HG03060 (cell line): Measurements from ENCODE around the gene ZNF438.
"Not testable (repeated sequence)": the region's sequence is repeated elsewhere in the genome, so short reads cannot be mapped to it uniquely, and the experiment has no call there.

Experiments
- ATAC-seq: cut with Tn5 transposase; IDR thresholded peaks from one replicate; pipeline ENCODE4 v1.9.1; 2021; ENCODE audit warnings: low read depth, moderate number of reproducible peaks; ENCODE audit not compliant: unreplicated experiment

The ZNF438 gene

GRCh38 chr10:31055573-31056251, 24.0 kb upstream of the ZNF438 start:
- ATAC-seq, result no peak

GRCh38 chr10:31051703-31052102, 20.0 kb upstream of the ZNF438 start:
- ATAC-seq, result no peak

- no peak for ATAC-seq
Observed at GRCh38 chr10:31042670-31043069, 11.0 kb upstream of the ZNF438 start.

- ATAC-seq, result no peak
Observed at GRCh38 chr10:31041011-31041410, 9.3 kb upstream of the ZNF438 start.

- not testable (repeated sequence) for ATAC-seq
Observed at GRCh38 chr10:31039006-31039405, 7.3 kb upstream of the ZNF438 start.

GRCh38 chr10:31037749-31038148, 6.1 kb upstream of the ZNF438 start:
- no peak for ATAC-seq

GRCh38 chr10:31036209-31036608, 4.5 kb upstream of the ZNF438 start:
- no peak for ATAC-seq

GRCh38 chr10:31035266-31035798, 3.7 kb upstream of the ZNF438 start:
- no peak for ATAC-seq

- ATAC-seq, result no peak
Observed at GRCh38 chr10:31034098-31034909, 2.6 kb upstream of the ZNF438 start.

- ATAC-seq, result no peak
Observed at GRCh38 chr10:31033147-31033546, 1.5 kb upstream of the ZNF438 start.

- ATAC-seq, result peak; percentile 43
Observed at GRCh38 chr10:31032258-31033132, 830 bp upstream of the ZNF438 start.

- ATAC-seq, result no peak
Observed at GRCh38 chr10:31031205-31031557, 484 bp downstream of the ZNF438 start.

GRCh38 chr10:31030800-31031199, 865 bp downstream of the ZNF438 start:
- no peak for ATAC-seq

- ATAC-seq, result no peak
Observed at GRCh38 chr10:31030260-31030659, 1.4 kb downstream of the ZNF438 start.

- ATAC-seq, result no peak
Observed at GRCh38 chr10:31028081-31028480, 3.6 kb downstream of the ZNF438 start.

- not testable (repeated sequence) for ATAC-seq
Observed at GRCh38 chr10:31026279-31026678, 5.4 kb downstream of the ZNF438 start.

- no peak for ATAC-seq
Observed at GRCh38 chr10:31025142-31025541, 6.5 kb downstream of the ZNF438 start.

- ATAC-seq, result no peak
Observed at GRCh38 chr10:31023558-31023957, 8.1 kb downstream of the ZNF438 start.

GRCh38 chr10:31020209-31020608, 11.5 kb downstream of the ZNF438 start:
- ATAC-seq, result no peak

GRCh38 chr10:31018962-31019361, 12.7 kb downstream of the ZNF438 start:
- ATAC-seq, result no peak

- ATAC-seq, result no peak
Observed at GRCh38 chr10:31018356-31018750, 13.3 kb downstream of the ZNF438 start.
